HG02759 (cell line): Measurements from ENCODE around the gene GTPBP3.

Experiments
- ATAC-seq: cut with Tn5 transposase; IDR thresholded peaks from one replicate; pipeline ENCODE4 v1.9.1; 2021; ENCODE audit warnings: mild to moderate bottlenecking, moderate library complexity; ENCODE audit not compliant: unreplicated experiment

The GTPBP3 gene

GRCh38 chr19:17379221-17379631, 41.9 kb downstream of the GTPBP3 start:
- no peak for ATAC-seq

GRCh38 chr19:17380426-17381138, 43.2 kb downstream of the GTPBP3 start:
- ATAC-seq, result no peak

- no peak for ATAC-seq
These were observed 48.7 kb downstream of the GTPBP3 start for GRCh38 chr19:17385878-17386611.

- ATAC-seq, result no peak
These were observed 51.9 kb downstream of the GTPBP3 start for GRCh38 chr19:17389288-17389687.

GRCh38 chr19:17389957-17390664, 52.8 kb downstream of the GTPBP3 start:
- no peak for ATAC-seq

- peak; percentile 94 for ATAC-seq
These were observed 53.5 kb downstream of the GTPBP3 start for GRCh38 chr19:17390665-17391370.

GRCh38 chr19:17391371-17392151, 54.2 kb downstream of the GTPBP3 start:
- ATAC-seq, result peak; percentile 14
